ENCODE data around the gene CHST11. TPM values are rescaled to one million over a fixed set of nuclear protein-coding genes. Genes with fewer than 3 reads are reported as not detected.

CHST11 gene
- total RNA-seq, 1 donor from 2014 or later, result 46.2 TPM

DNA sequence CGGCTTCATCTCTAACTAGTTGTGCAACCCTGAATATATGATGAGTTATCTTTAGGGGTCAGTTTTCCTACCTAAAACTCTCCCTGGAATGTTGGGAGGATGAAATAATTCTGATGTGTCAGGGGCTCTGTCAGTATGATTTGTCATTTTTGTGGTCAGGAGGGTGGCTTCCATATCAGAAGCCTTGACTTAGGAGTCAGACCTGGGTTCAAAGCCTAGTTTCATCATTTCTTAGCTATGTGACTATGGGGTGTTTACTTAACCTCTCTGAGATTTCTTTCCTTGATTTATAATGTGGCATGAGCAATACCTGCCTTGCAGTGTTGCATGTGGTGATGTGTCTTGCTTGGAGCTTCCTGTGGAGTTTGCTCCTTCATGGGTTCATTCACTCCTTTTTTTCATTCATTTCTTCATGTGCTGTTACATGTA lies 146.8 kb downstream of the CHST11 start:
- Histone ChIP-seq H3K36me3 (no peaks in the 10 kb centered on the region), H3K27ac (peak overlapping the region; percentile 74), H3K4me1 (peaks cover 72% of the 10 kb centered on the region), H3K27me3 (ENCODE audit: low read depth) (no peaks in the 10 kb centered on the region), H3K9me3 (no peaks in the 10 kb centered on the region), H3K4me3 (no peak overlapping the region)
- TF ChIP-seq, protein P1, sequence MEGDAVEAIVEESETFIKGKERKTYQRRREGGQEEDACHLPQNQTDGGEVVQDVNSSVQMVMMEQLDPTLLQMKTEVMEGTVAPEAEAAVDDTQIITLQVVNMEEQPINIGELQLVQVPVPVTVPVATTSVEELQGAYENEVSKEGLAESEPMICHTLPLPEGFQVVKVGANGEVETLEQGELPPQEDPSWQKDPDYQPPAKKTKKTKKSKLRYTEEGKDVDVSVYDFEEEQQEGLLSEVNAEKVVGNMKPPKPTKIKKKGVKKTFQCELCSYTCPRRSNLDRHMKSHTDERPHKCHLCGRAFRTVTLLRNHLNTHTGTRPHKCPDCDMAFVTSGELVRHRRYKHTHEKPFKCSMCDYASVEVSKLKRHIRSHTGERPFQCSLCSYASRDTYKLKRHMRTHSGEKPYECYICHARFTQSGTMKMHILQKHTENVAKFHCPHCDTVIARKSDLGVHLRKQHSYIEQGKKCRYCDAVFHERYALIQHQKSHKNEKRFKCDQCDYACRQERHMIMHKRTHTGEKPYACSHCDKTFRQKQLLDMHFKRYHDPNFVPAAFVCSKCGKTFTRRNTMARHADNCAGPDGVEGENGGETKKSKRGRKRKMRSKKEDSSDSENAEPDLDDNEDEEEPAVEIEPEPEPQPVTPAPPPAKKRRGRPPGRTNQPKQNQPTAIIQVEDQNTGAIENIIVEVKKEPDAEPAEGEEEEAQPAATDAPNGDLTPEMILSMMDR (IDR thresholded peaks at IDR 0.05), result no peak
- ATAC-seq (no peak), DNase-seq (no peak)
- intact Hi-C loops (cut with DNase I), result no loop called here

DNA sequence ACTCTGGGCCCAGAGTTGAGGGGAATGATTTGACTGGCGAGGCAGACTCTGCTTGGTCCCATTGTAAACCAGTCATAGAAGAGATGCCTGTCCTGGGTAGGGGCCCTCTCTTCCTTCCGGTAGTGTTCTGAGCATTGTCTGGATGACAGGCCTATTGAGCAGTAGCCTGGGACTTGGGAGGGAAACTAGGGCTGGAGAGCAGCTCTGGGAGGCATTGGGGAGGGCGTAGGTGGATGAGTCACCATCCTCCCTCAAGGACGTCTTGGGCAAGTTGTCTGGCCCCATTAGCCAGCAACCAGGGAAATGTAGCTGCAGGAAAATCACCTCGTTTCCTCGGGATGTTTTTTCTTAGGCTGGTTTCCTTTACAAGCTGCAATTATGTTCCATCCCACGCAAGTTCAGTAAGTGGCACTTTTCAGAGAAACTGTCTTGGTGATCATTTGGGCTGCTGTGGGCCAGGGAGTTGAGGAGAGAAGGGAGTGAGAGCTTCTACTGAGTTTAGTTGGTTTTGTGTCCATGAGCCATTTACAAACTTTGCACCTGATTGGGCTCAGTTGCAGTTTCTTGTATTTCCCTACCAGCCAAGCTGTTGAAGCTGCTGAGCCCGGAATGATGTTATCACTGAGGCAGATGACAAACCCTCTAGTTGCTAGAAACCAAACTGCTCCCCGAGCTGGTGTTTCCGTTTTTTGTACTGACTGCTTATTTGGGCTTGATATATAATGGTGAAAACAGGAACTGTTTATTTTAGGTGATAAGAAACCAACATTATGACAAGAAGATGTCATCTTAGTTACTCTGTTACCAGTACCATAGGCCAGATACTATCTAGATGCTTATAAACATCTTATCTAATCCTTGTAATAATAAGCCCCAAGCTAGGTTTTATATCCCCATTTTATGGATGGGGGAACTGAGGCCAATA lies 147.6 kb downstream of the CHST11 start:
- Histone ChIP-seq H3K27ac (peak overlapping the region; percentile 74), H3K9me3 (no peaks in the 10 kb centered on the region), H3K27me3 (ENCODE audit: low read depth) (no peaks in the 10 kb centered on the region), H3K4me3 (peak overlapping the region; percentile 1), H3K4me1 (peaks cover 72% of the 10 kb centered on the region), H3K36me3 (no peaks in the 10 kb centered on the region)
- TF ChIP-seq, protein P1 (IDR thresholded peaks at IDR 0.05), result no peak
- ATAC-seq (peak; percentile 88 to 91), DNase-seq (peak; percentile 83)
- intact Hi-C loops (cut with DNase I), result no loop called here

- no peaks in the 10 kb centered on the region for H3K9me3 ChIP-seq
- no peaks in the 10 kb centered on the region for H3K27me3 ChIP-seq (ENCODE audit: low read depth)
- DNase-seq (peak; percentile 63), ATAC-seq (peak; percentile 38 to 39)
- peak overlapping the region; percentile 74 for H3K27ac ChIP-seq
- intact Hi-C loops (cut with DNase I), result no loop called here
- H3K4me3 ChIP-seq, result no peak overlapping the region
- peaks cover 64% of the 10 kb centered on the region for H3K4me1 ChIP-seq
- TF ChIP-seq, protein P1 (IDR thresholded peaks at IDR 0.05), result no peak
- H3K36me3 ChIP-seq, result no peaks in the 10 kb centered on the region
Measured at GRCh38 chr12:104604995-104605675, 148.4 kb downstream of the CHST11 start.

- peak; percentile 63 to 77 for ATAC-seq
- peak; percentile 87 for DNase-seq
- H3K27me3 ChIP-seq (ENCODE audit: low read depth), result no peaks in the 10 kb centered on the region
Measured at GRCh38 chr12:104605685-104606084, 148.9 kb downstream of the CHST11 start.

GRCh38 chr12:104608998-104609397 lies 152.2 kb downstream of the CHST11 start:
- intact Hi-C loops (cut with DNase I), result no loop called here
- peaks cover 31% of the 10 kb centered on the region for H3K4me1 ChIP-seq

More at GRCh38 chr12:104605685-104606084, 148.9 kb downstream of the CHST11 start:
- no peaks in the 10 kb centered on the region for H3K36me3 ChIP-seq
- no peak overlapping the region for H3K4me3 ChIP-seq
- TF ChIP-seq, protein P1 (IDR thresholded peaks at IDR 0.05), result no peak
- H3K9me3 ChIP-seq, result no peaks in the 10 kb centered on the region
- intact Hi-C loops (cut with DNase I), result no loop called here
- peaks cover 59% of the 10 kb centered on the region for H3K4me1 ChIP-seq
- H3K27ac ChIP-seq, result peak overlapping the region; percentile 74

More at GRCh38 chr12:104608998-104609397, 152.2 kb downstream of the CHST11 start:
- Histone ChIP-seq H3K9me3 (no peaks in the 10 kb centered on the region), H3K36me3 (no peaks in the 10 kb centered on the region), H3K27ac (no peak overlapping the region), H3K27me3 (ENCODE audit: low read depth) (no peaks in the 10 kb centered on the region), H3K4me3 (no peak overlapping the region)
- DNase-seq, result no peak
- no peak for ATAC-seq
- TF ChIP-seq, protein P1 (IDR thresholded peaks at IDR 0.05), result no peak

Data from lower lobe of right lung (tissue), 2 donors.